ENCODE results near the gene CDK14. TPM values are rescaled to one million over a fixed set of nuclear protein-coding genes. Genes with fewer than 3 reads are reported as not detected.

The CDK14 gene
- total and polyA plus RNA-seq, 2 donors (not counting 1 experiment from before 2014, with no cell fraction given), result 42.1 to 167 TPM

- Mint-ChIP-seq H3K4me1 (peaks cover 33% of the 10 kb centered on the region), H3K9me3 (ENCODE audit: insufficient read depth) (peaks cover 9% of the 10 kb centered on the region)
These were observed 238.7 kb downstream of the CDK14 start for GRCh38 chr7:90834771-90835170.

GRCh38 chr7:90835861-90836260 is 239.7 kb downstream of the CDK14 start:
- H3K36me3 ChIP-seq (replicated peaks in 1 of 2; ENCODE audit: control extremely low read depth in 1 of 2, control insufficient read depth in 1 of 2, extremely low read depth in 1 of 2, insufficient read depth in 2 of 2, low read length in 1 of 2), result peaks cover 0 to 6% of the 10 kb centered on the region in 2 experiments
- peaks cover 40% of the 10 kb centered on the region for H3K4me1 Mint-ChIP-seq
- peaks cover 50% of the 10 kb centered on the region for H3K79me2 ChIP-seq (ENCODE audit: control insufficient read depth, insufficient read depth, low read length)
- H3K27me3 Mint-ChIP-seq, result no peaks in the 10 kb centered on the region
- DNase-seq, result no peak
- TF ChIP-seq CTCF (IDR thresholded peaks at IDR 0.05), result no peak
- TF ChIP-seq EZH2 (IDR thresholded peaks at IDR 0.05; ENCODE audit: borderline replicate concordance, insufficient read depth, low read depth, low read length, poor library complexity, severe bottlenecking), result no peak
- ChIA-PET POLR2A (no interaction called here), CTCF (interaction anchor here (1.2 kb wide), 1 partner anchor 11 kb away, joined by 3 read pairs; no protein-coding TSS in a partner anchor)
- H2AFZ ChIP-seq (ENCODE audit: insufficient read depth, low read depth, low read length, poor library complexity, severe bottlenecking), result no peak overlapping the region
- H3K27ac ChIP-seq (ENCODE audit: low read length in 2 of 2), result no peak overlapping the region
- H3K4me2 ChIP-seq (replicated peaks; ENCODE audit: low read depth, low read length, poor library complexity, severe bottlenecking), result no peak overlapping the region
- peaks cover 0 to 13% (median 9%) of the 10 kb centered on the region in 3 donors for H3K9me3 ChIP-seq (ENCODE audit: control extremely low read depth in 1 of 3, control insufficient read depth in 2 of 3, insufficient read depth in 1 of 3, low read length in 2 of 3)
- no peaks in the 10 kb centered on the region for H3K27me3 ChIP-seq (replicated peaks in 1 of 4; ENCODE audit: control extremely low read depth in 1 of 4, control insufficient read depth in 3 of 4, insufficient read depth in 4 of 4, low read length in 3 of 4)
- no CpG with 5 or more reads among the region's 1 CpG for WGBS (ENCODE audit: insufficient coverage)
- H3K9ac ChIP-seq (ENCODE audit: low read length), result no peak overlapping the region
- intact Hi-C loops (cut with micrococcal nuclease), result no loop called here
- H3K4me1 ChIP-seq (ENCODE audit: control insufficient read depth in 2 of 2, insufficient read depth in 2 of 2, low read length in 2 of 2), result peaks cover 0 to 4% of the 10 kb centered on the region in 2 donors
- H3K4me3 Mint-ChIP-seq, result no peak overlapping the region
- H3K4me3 ChIP-seq (ENCODE audit: control extremely low read depth in 1 of 5, extremely low read depth in 1 of 5, insufficient read depth in 1 of 5, low read depth in 2 of 5, low read length in 4 of 5), result no peak overlapping the region
- H3K9me3 Mint-ChIP-seq (ENCODE audit: insufficient read depth), result peaks cover 6% of the 10 kb centered on the region
- no peak overlapping the region for H3K27ac Mint-ChIP-seq
- peaks cover 28% of the 10 kb centered on the region for H4K20me1 ChIP-seq (ENCODE audit: control insufficient read depth, insufficient read depth, low read length, poor library complexity, severe bottlenecking)
- ATAC-seq (ENCODE audit: low read depth), result no peak

More at GRCh38 chr7:90834771-90835170, 238.7 kb downstream of the CDK14 start:
- CTCF ChIA-PET, result no interaction called here
- no peak for TF ChIP-seq EZH2 (IDR thresholded peaks at IDR 0.05; ENCODE audit: borderline replicate concordance, insufficient read depth, low read depth, low read length, poor library complexity, severe bottlenecking)
- no peak for TF ChIP-seq CTCF (IDR thresholded peaks at IDR 0.05)
- 90% methylated on average over 2 of the region's 2 CpGs for WGBS (ENCODE audit: insufficient coverage)
- intact Hi-C loops (cut with micrococcal nuclease), result no loop called here
- Histone ChIP-seq H2AFZ (ENCODE audit: insufficient read depth, low read depth, low read length, poor library complexity, severe bottlenecking) (no peak overlapping the region), H3K79me2 (ENCODE audit: control insufficient read depth, insufficient read depth, low read length) (peaks cover 52% of the 10 kb centered on the region), H3K9ac (ENCODE audit: low read length) (no peak overlapping the region), H3K4me3 (ENCODE audit: control extremely low read depth in 1 of 5, extremely low read depth in 1 of 5, insufficient read depth in 1 of 5, low read depth in 2 of 5, low read length in 4 of 5) (no peak overlapping the region), H3K27ac (ENCODE audit: low read length in 2 of 2) (no peak overlapping the region), H4K20me1 (ENCODE audit: control insufficient read depth, insufficient read depth, low read length, poor library complexity, severe bottlenecking) (peaks cover 28% of the 10 kb centered on the region), H3K36me3 (replicated peaks in 1 of 2; ENCODE audit: control extremely low read depth in 1 of 2, control insufficient read depth in 1 of 2, extremely low read depth in 1 of 2, insufficient read depth in 2 of 2, low read length in 1 of 2) (peaks cover 0 to 6% of the 10 kb centered on the region in 2 experiments), H3K4me2 (replicated peaks; ENCODE audit: low read depth, low read length, poor library complexity, severe bottlenecking) (no peak overlapping the region), H3K27me3 (replicated peaks in 1 of 4; ENCODE audit: control extremely low read depth in 1 of 4, control insufficient read depth in 3 of 4, insufficient read depth in 4 of 4, low read length in 3 of 4) (no peaks in the 10 kb centered on the region), H3K4me1 (ENCODE audit: control insufficient read depth in 2 of 2, insufficient read depth in 2 of 2, low read length in 2 of 2) (no peaks in the 10 kb centered on the region), H3K9me3 (ENCODE audit: control extremely low read depth in 1 of 3, control insufficient read depth in 2 of 3, insufficient read depth in 1 of 3, low read length in 2 of 3) (peaks cover 0 to 19% (median 13%) of the 10 kb centered on the region in 3 donors)
- POLR2A ChIA-PET, result no interaction called here
- DNase-seq (no peak), ATAC-seq (ENCODE audit: low read depth) (no peak)
- no peaks in the 10 kb centered on the region for H3K27me3 Mint-ChIP-seq
- H3K27ac Mint-ChIP-seq, result no peak overlapping the region
- H3K4me3 Mint-ChIP-seq, result no peak overlapping the region
